GM19468 (cell line): ENCODE measurements around the gene TEX19.

Experiments used
- ATAC-seq: cut with Tn5 transposase; IDR thresholded peaks from one replicate; pipeline ENCODE4 v1.9.1; 2021; ENCODE audit warnings: mild to moderate bottlenecking, moderate library complexity, moderate number of reproducible peaks; ENCODE audit not compliant: unreplicated experiment; ENCODE audit errors: extremely low read depth

TEX19 gene

DNA sequence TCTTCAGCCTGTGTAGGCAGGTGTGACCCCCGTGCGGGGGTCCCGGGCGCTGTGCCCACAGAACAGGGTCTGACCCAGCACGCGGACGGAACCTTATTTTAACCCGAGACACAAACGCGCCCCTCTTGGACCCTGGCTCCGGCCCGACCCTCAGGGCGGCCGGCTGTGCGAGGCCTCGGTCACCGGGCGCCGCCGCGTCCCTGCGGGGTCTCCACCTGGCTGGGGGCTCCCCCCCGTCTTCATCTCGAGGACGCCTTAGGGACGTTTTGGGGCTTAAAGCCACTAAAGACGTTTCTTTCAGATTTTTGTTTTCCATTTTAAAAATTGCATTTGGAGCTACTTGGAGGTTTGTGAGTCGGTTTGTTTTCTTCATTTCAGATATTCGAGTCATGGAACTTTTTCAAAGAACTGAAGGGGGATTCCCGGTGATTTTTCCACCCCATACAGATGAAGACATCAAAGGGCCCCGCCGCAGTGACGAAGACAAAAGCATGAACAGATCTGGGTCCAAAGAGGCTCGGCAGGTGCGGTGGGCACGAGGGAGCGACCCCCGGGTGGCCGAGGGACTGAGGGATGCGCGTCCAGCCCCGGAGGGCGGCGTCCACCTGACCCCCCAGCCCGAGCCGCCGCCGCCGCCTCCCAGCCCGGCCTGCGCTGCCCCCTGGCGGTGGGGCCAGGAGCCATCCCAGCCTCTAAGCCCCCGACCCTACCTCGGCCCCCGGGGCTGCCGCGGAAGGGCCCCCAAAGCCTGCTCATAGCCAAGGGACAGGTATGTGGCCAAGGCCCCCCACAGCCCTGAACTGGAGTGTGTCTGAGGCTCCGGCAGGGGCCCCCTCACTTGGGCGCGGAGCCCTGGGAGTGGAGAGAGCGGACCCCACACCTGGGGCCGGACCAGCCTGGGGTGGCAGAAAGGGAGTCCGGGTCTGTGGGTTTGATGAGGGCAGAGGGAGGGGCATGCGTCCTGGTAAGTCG is 37.8 kb upstream of the TEX19 start:
- ATAC-seq: no peak

- ATAC-seq: no peak
These were observed 37.0 kb upstream of the TEX19 start for GRCh38 chr17:82321947-82322466.

GRCh38 chr17:82322526-82323453 is 36.3 kb upstream of the TEX19 start:
- no peak for ATAC-seq

DNA sequence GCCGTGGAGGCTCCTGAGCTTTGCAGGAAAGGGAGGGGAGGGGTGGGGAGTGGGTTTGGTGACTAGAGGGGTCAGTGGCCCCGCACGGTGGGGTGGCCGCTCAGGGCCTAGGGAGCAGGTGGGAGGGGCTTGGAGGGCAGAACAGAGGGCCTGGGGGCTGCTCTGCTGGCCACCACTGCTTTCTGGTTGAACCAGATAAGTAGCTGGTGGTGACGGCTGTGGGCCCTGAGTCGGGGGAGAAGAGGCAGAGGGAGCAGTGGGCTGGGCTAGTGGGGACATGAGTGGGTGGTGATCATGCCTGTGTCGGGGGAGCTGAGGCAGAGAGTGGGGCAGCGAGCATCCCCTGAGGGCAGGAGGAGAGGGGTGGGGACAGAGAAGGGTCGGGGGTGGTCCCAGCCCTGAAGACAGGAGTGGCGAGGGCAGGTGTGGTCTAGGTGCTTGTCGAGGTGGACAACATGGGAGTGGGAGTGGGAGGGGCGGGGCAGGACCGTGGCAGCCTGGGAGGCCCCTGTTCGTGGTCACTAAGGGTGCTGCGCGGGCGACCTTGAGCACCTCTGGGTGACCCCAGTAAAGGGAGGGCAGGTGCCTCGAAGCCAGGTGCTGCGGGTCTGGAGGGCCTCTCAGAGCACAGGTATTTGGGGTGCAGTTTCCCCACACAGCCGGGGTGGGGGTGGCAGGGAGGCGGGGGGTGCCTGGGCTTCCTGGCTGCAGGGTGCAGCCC is 35.4 kb upstream of the TEX19 start:
- no peak for ATAC-seq

DNA sequence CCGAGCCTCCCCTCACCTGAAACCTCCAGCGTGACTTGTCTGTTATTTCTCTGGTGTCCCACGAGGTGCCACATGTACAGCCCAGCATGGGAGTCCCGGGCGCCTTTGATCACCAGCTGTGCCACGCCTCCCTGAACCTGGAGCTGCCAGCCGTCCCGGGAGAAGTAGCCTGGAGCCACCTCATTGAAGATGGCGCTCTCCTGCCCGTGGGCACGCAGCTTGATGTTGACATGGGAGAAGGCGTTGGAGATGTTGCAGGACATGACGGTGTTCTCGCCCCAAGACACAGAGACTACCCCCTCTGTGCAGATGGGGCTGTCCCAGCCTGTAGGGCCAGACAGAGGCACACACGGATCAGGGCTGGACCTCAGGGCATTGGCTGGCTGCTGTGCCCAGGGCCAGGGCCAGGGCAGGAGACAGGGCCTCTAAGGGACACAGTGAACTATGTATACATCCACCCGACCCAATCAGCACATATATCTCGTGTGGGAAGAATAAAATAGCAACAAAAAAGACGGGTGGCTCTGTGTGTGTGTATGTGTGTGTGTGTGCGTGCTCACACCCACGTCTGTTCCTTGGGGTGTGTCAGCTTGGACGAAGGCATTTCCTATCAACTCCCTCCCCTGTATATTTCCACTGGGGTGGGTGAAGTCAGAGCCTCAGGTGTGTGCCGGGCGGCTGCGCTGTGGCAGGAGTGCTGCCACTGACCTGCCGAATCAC is 34.3 kb upstream of the TEX19 start:
- no peak for ATAC-seq

- no peak for ATAC-seq
These were observed 33.5 kb upstream of the TEX19 start for GRCh38 chr17:82325286-82326180.

DNA sequence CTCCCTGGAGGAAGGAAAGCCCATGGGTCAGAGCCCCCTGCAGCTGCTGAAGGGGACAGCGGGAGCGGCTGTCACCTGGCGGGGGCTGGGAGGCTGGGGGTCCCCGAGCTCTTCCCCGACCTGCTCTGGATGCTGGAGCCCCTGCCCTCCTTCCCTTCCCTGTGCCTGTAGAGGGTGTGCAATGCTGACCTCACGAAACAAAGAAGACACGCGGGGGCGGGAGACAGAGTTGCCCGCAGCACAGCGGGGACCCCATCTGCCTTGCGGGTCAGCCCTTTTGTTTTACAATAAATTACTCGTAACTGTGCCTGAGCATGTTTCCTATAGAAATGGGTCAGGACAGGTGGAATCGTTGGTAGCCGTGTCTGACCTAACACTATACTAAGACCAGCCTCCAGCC is 31.8 kb upstream of the TEX19 start:
- no peak for ATAC-seq

DNA sequence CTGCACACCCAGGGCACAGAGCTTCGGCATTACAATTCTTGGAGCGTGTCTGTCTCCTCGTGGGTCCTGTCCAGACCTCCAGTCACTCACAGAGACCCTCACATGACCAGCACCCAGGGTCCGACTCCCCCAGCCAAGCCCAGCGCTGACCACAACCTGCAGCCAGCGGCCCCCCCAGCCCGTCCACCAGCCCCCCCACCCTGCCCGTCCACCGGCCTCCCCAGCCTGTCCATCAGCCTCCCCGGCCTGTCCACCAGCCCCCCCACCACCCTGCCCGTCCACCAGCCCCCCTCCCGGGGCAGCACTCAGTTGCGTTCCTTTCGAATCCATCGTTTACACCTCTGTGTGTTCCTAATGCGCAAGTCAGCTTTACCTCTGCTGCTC is 31.3 kb upstream of the TEX19 start:
- ATAC-seq: no peak

- no peak for ATAC-seq
These were observed 30.7 kb upstream of the TEX19 start for GRCh38 chr17:82328141-82328993.

DNA sequence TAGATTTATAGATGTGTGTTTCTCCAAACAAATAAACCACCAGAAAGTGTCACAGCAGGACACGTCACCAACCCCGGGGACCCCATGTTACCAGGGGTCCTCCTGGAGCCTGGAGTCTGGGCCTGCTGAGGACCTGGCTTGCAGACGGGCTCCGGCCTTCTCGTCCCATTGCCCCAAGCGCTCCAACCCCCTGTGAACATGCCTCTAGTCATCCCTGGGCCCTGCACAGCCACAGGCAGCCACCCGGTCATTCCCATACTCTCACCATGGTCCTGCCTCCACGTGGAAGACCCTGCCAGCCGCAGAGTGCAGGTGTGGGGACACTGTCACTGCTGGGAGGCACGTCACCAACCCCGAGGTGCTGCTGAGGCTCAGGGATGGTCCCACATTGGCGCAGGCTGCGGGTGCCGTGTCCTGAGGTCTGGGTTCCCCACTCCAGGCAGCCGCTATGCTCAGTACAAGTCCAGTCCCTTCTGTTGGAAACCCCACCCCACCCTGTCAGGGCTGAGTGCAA is 30.0 kb upstream of the TEX19 start:
- no peak for ATAC-seq

DNA sequence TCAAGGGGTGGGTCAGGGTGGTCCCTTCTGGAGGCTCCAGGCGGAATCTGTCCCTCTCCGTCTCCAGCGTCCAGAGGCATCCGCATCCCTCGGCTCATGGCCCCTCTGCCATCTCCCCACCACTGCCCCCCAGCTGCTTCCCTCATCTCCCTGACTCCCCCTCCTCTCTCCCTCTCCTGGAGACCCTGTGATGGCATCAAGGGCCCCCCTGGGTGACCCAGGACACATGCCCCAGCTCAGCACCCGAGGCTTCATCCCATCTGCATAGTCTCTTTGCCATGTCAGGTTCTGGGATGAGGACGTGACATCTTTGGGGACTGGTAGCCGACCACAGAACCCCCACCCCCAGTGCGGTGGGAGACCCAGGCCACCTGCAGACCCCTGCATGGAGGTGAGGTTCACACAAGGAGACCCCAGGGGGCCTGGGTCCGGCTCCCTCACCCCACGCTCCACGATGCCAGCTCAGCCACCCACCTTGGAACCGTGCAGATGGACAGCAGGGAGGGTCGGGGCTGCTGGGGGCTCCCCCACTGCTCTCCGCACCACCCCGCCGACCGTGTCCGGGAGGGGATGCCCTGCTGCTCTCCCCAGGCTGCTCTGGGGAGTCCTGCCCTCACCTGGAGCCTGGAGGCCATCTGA is 29.2 kb upstream of the TEX19 start:
- ATAC-seq: no peak

- no peak for ATAC-seq
These were observed 28.5 kb upstream of the TEX19 start for GRCh38 chr17:82330322-82331239.

GRCh38 chr17:82331345-82331939 is 27.6 kb upstream of the TEX19 start:
- no peak for ATAC-seq

GRCh38 chr17:82332669-82333278 is 26.3 kb upstream of the TEX19 start:
- no peak for ATAC-seq
